ENCODE data around the gene XDH.

XDH gene

DNA sequence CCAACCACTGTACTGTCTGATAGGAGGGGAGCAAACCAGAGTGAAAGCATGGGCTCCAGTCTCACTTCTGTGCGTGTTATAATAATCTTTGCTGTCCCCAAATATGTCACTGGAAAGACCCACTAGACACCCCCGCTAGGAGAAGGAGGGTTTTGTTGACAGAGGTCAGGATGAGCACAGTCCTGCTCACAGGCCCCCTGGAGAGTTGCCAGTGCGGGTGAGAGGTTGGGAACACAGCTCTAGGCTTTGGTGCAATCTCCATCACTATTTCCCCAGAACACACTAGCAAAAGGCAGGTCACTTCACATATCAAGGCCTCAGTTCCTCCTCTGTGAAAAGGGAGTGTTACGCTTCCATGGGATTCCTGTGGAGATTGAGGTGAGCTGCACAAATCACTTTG is 9.7 kb downstream of the XDH start:
- H3K4me3 ChIP-seq (ENCODE audit: low read depth, low read length): no peak overlapping the region
- DNase-seq (ENCODE audit: low read depth): no peak

GRCh38 chr2:31404302-31404701 is 10.2 kb downstream of the XDH start:
- H3K4me3 ChIP-seq (ENCODE audit: low read depth, low read length): no peak overlapping the region

GRCh38 chr2:31402388-31402787 is 12.2 kb downstream of the XDH start:
- H3K4me3 ChIP-seq (ENCODE audit: low read depth, low read length): no peak overlapping the region
- DNase-seq (ENCODE audit: low read depth): no peak

More at GRCh38 chr2:31404302-31404701, 10.2 kb downstream of the XDH start:
- DNase-seq (ENCODE audit: low read depth): no peak

DNA sequence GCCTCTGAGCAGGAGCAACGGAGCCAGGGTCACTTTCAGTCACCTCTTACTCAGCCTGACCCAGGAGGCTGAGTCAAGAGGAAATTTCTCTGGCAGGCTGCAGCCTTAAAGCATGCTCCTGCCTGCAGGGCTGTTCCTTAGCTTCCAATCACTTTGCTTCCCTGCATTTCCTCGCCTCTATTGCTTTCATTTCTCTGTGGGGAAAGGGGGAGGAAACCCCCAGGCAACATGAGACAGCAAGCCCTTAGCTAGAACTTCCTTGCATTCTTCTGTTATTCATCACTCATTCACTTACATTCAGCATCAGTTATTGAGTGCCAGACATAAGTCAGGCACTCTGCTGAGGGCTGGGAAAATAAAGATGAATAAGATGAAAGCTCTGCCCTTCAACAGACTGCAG is 13.0 kb downstream of the XDH start:
- peak; percentile 94 for DNase-seq (ENCODE audit: low read depth)
- H3K4me3 ChIP-seq (ENCODE audit: low read depth, low read length): no peak overlapping the region

GRCh38 chr2:31398881-31399280 is 15.7 kb downstream of the XDH start:
- no peak for DNase-seq (ENCODE audit: low read depth)
- H3K4me3 ChIP-seq (ENCODE audit: low read depth, low read length): no peak overlapping the region

GRCh38 chr2:31397094-31397493 is 17.4 kb downstream of the XDH start:
- DNase-seq (ENCODE audit: low read depth): no peak
- no peak overlapping the region for H3K4me3 ChIP-seq (ENCODE audit: low read depth, low read length)

DNA sequence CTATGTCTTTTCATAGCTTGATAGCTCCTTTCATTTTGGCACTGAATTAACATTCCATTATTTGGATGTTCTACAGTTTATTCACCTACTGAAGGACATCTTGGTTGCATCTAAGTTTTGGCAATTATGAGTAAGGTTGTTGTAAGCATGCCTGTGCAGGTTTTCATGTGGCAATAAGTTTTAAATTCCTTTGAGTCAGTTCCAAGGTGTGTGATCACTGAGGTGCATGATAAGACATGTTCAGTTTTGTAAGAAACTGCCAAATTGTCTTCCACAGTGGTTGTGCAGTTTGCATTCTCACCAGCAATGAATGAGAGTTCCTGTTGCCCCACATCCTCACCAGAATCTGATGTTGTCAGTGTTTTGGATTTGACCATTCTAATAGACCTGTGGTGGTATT is 24.2 kb downstream of the XDH start:
- no peak for DNase-seq (ENCODE audit: low read depth)

DNA sequence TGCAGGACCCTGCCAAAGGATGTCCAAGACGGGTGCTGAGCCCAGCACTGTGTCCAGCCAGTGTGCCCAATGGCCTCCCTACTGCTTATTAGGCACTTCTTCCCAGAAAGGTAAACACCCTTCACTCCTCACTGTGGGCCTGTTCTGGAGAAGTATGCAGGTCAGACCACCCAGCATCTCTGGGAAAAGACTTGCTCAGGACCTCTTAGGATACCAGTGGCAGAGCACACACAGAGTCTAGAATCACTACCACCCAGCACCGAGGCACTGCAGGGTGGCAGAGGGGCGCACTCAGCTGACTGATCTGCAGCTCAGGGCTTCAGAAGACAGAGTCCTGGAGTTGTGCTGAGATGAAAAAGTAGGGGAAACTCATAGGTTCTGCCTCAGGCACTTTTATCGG is 25.8 kb downstream of the XDH start:
- no peak for DNase-seq (ENCODE audit: low read depth)
- H3K4me3 ChIP-seq (ENCODE audit: low read depth, low read length): no peak overlapping the region

More for the DNA sequence above, 24.2 kb downstream of the XDH start:
- no peak overlapping the region for H3K4me3 ChIP-seq (ENCODE audit: low read depth, low read length)

- H3K4me3 ChIP-seq (ENCODE audit: low read depth, low read length): no peak overlapping the region
- no peak for DNase-seq (ENCODE audit: low read depth)
Measured at GRCh38 chr2:31387850-31388249, 26.7 kb downstream of the XDH start.

DNA sequence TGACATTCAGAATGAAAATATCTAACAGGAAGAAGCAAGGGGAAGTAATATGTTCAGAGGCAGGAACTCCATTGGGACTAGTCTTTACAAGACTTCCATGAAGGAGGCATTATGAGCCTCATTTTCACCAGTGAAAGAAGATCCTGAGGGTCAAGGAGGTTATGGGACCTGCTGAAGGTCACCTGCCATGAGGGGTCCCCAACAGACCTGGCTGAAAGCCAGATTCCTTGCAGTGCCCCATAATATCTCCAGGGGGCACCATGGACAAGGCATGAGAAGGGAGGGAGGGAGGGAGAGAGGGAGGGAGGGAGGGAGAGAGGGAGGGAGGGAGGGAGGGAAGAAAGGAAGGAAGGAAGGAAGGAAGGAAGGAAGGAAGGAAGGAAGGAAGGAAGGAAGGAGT is 27.9 kb downstream of the XDH start:
- H3K4me3 ChIP-seq (ENCODE audit: low read depth, low read length): no peak overlapping the region
- no peak for DNase-seq (ENCODE audit: low read depth)

DNA sequence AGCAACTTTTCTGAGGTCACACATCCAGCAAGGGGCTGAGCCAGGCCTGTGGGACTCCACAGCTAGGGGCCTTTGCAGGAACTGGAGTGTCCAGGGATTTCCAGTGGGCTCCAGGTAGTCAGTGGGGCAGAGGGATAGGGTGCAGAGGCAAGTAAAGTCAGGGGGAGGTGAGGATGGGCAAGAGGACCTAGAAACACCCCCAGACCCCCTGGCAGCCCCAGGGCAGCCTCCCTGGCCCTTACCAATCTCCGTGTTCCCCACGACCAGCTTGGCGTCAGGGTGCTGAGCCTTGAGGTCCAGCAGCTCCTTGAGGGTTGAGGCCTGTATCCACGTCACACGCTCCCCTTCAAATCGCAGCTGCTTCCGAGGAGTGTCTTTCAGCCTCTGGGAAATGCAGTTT is 28.4 kb downstream of the XDH start:
- no peak overlapping the region for H3K4me3 ChIP-seq (ENCODE audit: low read depth, low read length)
- no peak for DNase-seq (ENCODE audit: low read depth)

- no peak overlapping the region for H3K4me3 ChIP-seq (ENCODE audit: low read depth, low read length)
Measured at GRCh38 chr2:31384771-31385276, 29.7 kb downstream of the XDH start.

DNA sequence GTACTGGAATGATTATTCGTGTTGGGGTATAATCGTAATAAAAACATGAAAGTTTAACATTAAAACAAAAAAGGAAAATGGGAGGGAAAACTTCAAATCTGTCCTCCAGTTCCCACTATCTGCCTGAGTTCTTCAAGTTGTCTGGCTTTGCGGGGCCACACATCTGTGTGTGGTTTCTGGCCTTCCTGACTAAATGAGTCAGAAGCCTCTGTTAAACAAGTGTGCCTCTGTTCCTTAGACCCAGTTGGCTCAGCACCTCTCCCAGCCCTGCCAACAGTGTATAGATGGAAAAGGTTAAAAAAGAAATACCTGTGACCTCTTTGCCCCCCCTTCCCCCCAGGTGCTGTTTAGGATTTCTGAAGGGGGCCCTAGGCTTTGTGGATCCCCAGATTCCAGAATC is 30.2 kb downstream of the XDH start:
- no peak overlapping the region for H3K4me3 ChIP-seq (ENCODE audit: low read depth, low read length)
- DNase-seq (ENCODE audit: low read depth): peak; percentile 83

More at GRCh38 chr2:31384771-31385276, 29.7 kb downstream of the XDH start:
- DNase-seq (ENCODE audit: low read depth): peak; percentile 86

DNA sequence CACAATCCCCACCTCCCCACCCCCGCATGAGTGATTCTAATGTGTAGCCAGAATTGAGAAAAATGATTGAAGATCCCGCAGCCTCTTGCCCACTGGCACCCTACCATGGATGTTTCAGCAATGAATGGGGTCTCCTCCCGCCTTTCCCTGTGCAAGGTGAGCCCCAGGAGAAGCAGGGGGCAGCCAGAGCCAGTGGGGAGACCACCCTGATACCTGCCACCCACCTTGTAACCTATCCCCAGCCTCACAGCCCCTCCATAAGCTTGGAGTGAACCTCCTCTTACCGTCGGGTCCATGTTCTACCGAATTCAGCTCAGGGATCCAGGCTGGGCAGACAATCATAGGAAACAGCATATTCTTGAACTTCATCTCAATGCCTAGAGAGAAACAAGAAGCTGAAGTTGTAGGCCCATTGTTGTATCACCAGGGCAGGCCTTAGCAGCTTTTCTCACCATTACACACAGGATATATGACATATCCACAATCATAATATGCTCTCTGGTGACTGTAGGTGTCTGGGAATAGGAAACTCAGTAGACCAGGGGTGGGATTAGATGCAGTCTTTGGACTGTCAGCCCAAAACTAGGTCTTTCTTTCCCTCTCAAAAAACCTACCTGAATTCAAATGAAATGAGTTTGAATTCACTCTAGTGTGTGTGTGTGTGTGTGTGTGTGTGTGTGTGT is 30.9 kb downstream of the XDH start:
- H3K4me3 ChIP-seq (ENCODE audit: low read depth, low read length): no peak overlapping the region
- DNase-seq (ENCODE audit: low read depth): peak; percentile 20

- H3K4me3 ChIP-seq (ENCODE audit: low read depth, low read length): no peak overlapping the region
- DNase-seq (ENCODE audit: low read depth): peak; percentile 26
Measured at GRCh38 chr2:31382452-31383120, 32.0 kb downstream of the XDH start.

DNA sequence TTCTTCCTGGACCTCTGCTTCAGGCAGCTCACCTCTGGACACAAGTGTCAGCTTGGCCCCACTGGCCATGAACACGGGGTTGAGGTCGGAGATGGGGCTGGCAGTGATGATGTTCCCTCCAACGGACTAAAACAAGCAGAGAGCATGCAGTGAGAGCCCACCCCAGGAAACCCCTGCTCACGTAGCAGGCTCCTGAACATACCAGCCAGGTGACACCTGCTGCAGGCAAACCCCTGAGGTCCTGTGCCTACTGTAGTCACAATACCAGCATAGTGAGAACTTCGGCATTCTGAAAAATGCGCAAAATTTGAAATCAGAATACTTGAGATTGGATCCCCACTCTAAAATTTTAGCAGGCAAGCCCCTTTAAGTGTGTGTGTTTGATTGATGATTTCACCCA is 32.9 kb downstream of the XDH start:
- DNase-seq (ENCODE audit: low read depth): no peak
- no peak overlapping the region for H3K4me3 ChIP-seq (ENCODE audit: low read depth, low read length)

- no peak for DNase-seq (ENCODE audit: low read depth)
Measured at GRCh38 chr2:31380243-31380642, 34.3 kb downstream of the XDH start.

GRCh38 chr2:31379747-31380146 is 34.8 kb downstream of the XDH start:
- H3K4me3 ChIP-seq (ENCODE audit: low read depth, low read length): no peak overlapping the region
- no peak for DNase-seq (ENCODE audit: low read depth)

More at GRCh38 chr2:31380243-31380642, 34.3 kb downstream of the XDH start:
- H3K4me3 ChIP-seq (ENCODE audit: low read depth, low read length): no peak overlapping the region

GRCh38 chr2:31378791-31379501 is 35.6 kb downstream of the XDH start:
- no peak overlapping the region for H3K4me3 ChIP-seq (ENCODE audit: low read depth, low read length)
- no peak for DNase-seq (ENCODE audit: low read depth)

DNA sequence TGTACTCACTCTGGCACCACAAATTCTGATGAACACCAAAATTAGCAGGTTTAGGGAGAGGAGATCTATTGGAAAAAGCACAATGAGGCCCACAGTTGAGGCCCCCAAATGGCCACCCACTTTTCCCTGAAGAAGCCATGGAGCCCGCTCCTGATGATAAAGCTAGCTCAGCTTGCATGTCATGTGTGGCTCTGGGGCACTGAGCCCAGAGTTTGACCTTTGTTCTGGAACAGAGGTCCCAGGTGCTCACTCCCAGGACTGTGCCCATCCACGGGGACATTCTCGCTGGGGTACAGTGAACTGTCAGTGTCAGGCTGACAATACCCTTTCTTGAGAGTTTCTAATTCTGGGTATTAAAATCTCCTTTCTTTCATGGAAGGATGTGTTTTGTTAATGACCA is 36.2 kb downstream of the XDH start:
- no peak overlapping the region for H3K4me3 ChIP-seq (ENCODE audit: low read depth, low read length)
- DNase-seq (ENCODE audit: low read depth): no peak

Measured in skeletal muscle cell (primary cell).